Measurements from ENCODE around the gene SLC38A10.
"Not testable (repeated sequence)": the region's sequence is repeated elsewhere in the genome, so short reads cannot be mapped to it uniquely, and the experiment has no call there.

The SLC38A10 gene

GRCh38 chr17:81310949-81311550 is 15.9 kb upstream of the SLC38A10 start:
- no peak for DNase-seq

- DNase-seq = no peak
These were observed 15.0 kb upstream of the SLC38A10 start for GRCh38 chr17:81309859-81310839.

GRCh38 chr17:81309140-81309858 is 14.2 kb upstream of the SLC38A10 start:
- DNase-seq = no peak

GRCh38 chr17:81308784-81309139 is 13.7 kb upstream of the SLC38A10 start:
- DNase-seq = not testable (repeated sequence)

- DNase-seq = no peak
These were observed 12.8 kb upstream of the SLC38A10 start for GRCh38 chr17:81307636-81308560.

GRCh38 chr17:81306898-81307510 is 11.9 kb upstream of the SLC38A10 start:
- no peak for DNase-seq

- DNase-seq = no peak
These were observed 11.4 kb upstream of the SLC38A10 start for GRCh38 chr17:81306491-81306890.

GRCh38 chr17:81305051-81305630 is 10.0 kb upstream of the SLC38A10 start:
- DNase-seq = no peak

GRCh38 chr17:81304196-81305015 is 9.3 kb upstream of the SLC38A10 start:
- DNase-seq = no peak

GRCh38 chr17:81303385-81303784 is 8.3 kb upstream of the SLC38A10 start:
- no peak for DNase-seq

GRCh38 chr17:81302861-81303333 is 7.8 kb upstream of the SLC38A10 start:
- no peak for DNase-seq

GRCh38 chr17:81302324-81302723 is 7.2 kb upstream of the SLC38A10 start:
- DNase-seq = no peak

GRCh38 chr17:81301195-81302144 is 6.4 kb upstream of the SLC38A10 start:
- no peak for DNase-seq

GRCh38 chr17:81300586-81301155 is 5.6 kb upstream of the SLC38A10 start:
- DNase-seq = no peak

GRCh38 chr17:81299846-81300585 is 4.9 kb upstream of the SLC38A10 start:
- no peak for DNase-seq

GRCh38 chr17:81298991-81299738 is 4.1 kb upstream of the SLC38A10 start:
- no peak for DNase-seq

GRCh38 chr17:81298325-81298990 is 3.4 kb upstream of the SLC38A10 start:
- no peak for DNase-seq

All from SIG-M5 (cell line).